SH-SY5Y (cell line): ENCODE data around the gene DUSP16.

Experiments used
- GATA2 ChIP-seq: IDR thresholded peaks from 2 replicates; pipeline ENCODE4 v1.6.1; 2011; ENCODE audit warnings: mild to moderate bottlenecking, low read depth, low read length
- GATA3 ChIP-seq: IDR thresholded peaks from 2 replicates; pipeline ENCODE4 v1.6.1; 2011; ENCODE audit warnings: low read depth, mild to moderate bottlenecking, low read length, moderate library complexity

- TF ChIP-seq GATA2 (no peak), GATA3 (no peak)
Observed at GRCh38 chr12:12543959-12544358, 18.7 kb downstream of the DUSP16 start.
